ENCODE results near the gene PACS2.

PACS2 gene

DNA sequence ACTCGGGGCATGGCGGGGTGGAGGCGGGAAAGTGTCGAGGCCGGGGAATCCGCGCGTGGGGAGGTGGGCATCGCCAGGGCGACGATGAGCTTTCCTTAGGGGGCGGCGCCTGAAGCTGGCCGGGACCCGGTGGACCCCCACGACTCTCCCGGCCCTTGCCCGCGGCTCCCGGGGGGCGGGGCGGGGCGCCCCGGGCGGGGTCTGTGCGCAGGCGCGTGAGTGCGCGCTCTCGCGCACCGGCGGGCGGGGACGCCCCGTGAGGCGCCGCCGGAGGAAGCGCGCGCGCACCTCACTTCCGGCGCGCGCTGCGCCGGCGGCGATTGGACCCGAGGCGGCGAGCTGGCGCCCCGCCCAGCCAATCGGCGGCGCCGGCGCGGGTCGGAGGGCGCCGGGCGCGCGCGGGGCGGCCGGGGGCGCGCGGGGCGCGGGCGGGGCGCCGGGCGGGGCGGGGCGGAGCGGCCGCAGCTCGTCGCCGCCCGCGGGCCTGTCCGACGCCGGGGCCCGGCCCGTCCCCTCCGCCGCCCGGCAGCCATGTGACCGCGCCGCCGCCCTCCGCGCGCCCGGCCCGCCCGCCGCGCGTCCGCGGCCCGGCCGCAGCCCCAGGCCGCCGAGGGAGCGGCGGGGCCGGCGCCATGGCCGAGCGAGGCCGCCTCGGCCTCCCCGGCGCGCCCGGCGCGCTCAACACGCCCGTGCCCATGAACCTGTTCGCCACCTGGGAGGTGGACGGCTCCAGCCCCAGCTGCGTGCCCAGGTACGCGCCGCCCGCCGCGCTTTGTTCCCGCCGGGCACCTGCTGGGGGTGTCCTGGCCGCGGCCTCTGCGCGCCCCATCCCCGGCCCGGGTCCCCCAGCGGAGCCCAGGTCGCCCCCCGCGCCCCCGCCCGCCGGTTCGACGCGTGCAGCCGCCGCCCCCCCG, at the start of gene PACS2:
PACS2 (plus strand) TSS at position 462 of the 914 bp plus-strand sequence; CDS start at position 633, 171 bp downstream.
- TF ChIP-seq, protein P1, sequence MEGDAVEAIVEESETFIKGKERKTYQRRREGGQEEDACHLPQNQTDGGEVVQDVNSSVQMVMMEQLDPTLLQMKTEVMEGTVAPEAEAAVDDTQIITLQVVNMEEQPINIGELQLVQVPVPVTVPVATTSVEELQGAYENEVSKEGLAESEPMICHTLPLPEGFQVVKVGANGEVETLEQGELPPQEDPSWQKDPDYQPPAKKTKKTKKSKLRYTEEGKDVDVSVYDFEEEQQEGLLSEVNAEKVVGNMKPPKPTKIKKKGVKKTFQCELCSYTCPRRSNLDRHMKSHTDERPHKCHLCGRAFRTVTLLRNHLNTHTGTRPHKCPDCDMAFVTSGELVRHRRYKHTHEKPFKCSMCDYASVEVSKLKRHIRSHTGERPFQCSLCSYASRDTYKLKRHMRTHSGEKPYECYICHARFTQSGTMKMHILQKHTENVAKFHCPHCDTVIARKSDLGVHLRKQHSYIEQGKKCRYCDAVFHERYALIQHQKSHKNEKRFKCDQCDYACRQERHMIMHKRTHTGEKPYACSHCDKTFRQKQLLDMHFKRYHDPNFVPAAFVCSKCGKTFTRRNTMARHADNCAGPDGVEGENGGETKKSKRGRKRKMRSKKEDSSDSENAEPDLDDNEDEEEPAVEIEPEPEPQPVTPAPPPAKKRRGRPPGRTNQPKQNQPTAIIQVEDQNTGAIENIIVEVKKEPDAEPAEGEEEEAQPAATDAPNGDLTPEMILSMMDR (IDR thresholded peaks at IDR 0.05; ENCODE audit: low read depth, low read length) = no peak
- peak; percentile 76 to 91 for DNase-seq (ENCODE audit: low read depth in 2 of 2)
- peak within 1 kb of the TSS; percentile 60 to 79 for H3K4me3 ChIP-seq (replicated peaks in 1 of 2; ENCODE audit: low read depth in 2 of 2, low read length in 2 of 2)

DNA sequence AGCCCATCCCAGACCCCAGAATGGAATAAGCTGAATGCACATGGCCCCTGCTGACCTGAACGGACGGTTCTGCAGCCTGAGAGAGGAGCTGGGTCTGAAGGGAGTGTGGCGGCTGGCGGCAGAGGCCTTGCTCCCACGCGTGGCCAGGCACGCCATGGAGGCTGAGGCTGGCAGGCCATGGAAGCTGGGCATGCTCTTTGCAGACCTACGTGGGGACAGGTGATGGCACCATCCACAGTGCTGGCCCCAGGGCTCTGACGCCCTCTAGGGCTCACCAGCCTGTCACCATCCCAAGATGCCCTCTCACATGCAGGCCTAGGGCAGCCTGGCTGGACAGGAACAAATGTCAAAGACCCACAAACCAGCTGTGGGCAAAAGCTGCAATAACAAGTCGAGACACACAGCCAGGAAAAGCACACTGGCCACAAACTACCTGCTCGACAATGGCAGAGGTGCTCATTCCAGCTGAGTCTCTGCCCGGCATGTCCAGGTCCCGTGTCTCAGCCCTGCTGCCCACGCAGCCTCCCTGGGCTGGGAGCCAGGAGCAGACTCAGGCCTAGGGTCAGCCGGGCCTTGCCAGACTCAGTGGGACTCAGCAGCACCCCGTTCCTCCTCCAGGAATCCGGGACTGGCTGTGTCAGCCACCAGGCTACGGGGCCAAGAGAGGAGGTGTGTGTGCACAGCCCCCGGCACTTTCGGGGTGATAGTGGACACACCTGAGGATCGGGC, 46.6 kb upstream of the PACS2 start:
- no peak for DNase-seq (ENCODE audit: low read depth in 2 of 2)
- H3K4me3 ChIP-seq (replicated peaks in 1 of 2; ENCODE audit: low read depth in 2 of 2, low read length in 2 of 2) = no peak overlapping the region
- TF ChIP-seq, protein P1 (IDR thresholded peaks at IDR 0.05; ENCODE audit: low read depth, low read length) = no peak

DNA sequence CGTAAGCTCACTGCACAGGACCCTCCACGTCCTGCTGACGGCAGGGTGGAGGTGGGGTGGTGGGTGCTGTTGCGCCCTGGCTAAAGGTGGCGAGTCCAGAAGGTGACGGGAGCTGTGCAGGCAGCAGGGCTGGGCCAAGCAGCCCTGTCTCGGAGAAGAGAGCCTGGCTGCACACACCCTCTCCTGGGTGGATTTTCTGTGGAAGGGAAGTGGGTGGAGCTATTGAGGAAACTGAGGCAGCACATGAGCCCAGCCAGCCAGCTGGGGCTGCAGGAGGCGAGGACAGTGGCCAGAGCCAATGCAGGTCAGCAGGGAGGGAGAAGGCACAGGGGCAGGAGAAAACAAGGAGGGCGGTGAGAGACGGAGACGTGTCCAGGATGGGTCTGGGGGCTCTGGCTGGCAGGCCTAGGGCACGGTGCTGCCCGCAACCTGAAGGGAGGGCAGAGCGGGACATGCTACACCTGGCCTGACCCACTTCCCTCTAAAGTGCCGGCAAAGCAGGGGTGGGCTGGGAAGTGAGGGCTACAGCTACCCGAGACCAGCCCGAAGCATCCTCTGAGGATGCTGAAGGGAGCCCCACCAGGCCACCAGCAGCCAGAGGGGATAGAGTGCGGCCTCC, 45.7 kb upstream of the PACS2 start:
- TF ChIP-seq, protein P1 (IDR thresholded peaks at IDR 0.05; ENCODE audit: low read depth, low read length) = no peak
- DNase-seq (ENCODE audit: low read depth in 2 of 2) = no peak
- H3K4me3 ChIP-seq (replicated peaks in 1 of 2; ENCODE audit: low read depth in 2 of 2, low read length in 2 of 2) = no peak overlapping the region

DNA sequence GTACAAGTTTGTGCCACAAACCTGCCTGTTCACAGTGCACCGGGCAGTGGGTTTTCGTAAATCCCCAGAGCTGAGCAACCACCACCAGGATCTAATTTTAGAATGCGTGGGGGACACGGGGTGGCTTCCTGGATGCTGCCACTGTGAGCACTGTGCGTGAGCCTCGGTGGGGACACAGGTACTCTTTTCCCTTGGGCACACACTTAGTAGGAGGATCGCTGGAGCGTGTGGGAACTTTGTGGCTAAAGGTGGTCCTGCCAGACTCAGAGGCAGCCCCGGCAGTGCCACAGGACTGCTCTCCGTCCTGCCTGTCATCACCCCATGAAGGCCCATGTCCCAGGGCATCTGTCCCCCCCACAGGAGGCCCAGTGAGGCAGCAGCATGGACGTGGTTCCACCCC, 45.1 kb upstream of the PACS2 start:
- H3K4me3 ChIP-seq (replicated peaks in 1 of 2; ENCODE audit: low read depth in 2 of 2, low read length in 2 of 2) = no peak overlapping the region
- no peak for DNase-seq (ENCODE audit: low read depth in 2 of 2)
- TF ChIP-seq, protein P1 (IDR thresholded peaks at IDR 0.05; ENCODE audit: low read depth, low read length) = no peak

DNA sequence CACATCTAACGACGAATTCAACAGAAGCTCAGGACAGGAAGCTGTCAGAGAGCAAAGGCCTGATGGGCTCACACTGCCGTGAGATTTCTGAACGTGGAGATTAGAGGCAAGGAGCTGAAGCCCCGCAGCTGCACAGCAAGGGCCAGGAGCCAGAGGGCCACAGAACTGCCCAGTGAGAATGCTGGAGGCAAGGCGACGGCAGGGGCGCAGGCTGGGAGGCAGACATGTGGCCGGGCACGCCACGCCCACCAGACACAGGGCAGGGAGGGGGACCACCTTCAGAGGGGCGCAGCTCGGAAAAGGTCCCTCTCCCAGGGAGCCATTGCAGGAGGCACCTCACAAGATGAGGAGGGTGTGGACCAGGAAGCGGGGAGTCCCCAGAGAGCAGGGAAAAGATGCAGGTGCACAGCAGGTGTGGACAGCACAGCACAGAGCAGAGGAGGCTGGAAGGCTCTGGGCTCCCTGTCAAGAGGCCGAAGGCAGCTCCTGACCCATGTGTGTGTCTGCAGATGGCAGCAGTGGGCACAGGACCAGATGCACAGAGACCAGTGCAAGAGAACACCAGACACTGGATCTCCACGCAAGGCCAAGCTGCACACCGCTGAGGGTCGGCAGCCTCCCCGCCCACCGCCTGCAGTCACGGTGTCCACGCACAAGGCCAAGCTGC, 43.2 kb upstream of the PACS2 start:
- no peak overlapping the region for H3K4me3 ChIP-seq (replicated peaks in 1 of 2; ENCODE audit: low read depth in 2 of 2, low read length in 2 of 2)
- DNase-seq (ENCODE audit: low read depth in 2 of 2) = no peak
- TF ChIP-seq, protein P1 (IDR thresholded peaks at IDR 0.05; ENCODE audit: low read depth, low read length) = no peak

DNA sequence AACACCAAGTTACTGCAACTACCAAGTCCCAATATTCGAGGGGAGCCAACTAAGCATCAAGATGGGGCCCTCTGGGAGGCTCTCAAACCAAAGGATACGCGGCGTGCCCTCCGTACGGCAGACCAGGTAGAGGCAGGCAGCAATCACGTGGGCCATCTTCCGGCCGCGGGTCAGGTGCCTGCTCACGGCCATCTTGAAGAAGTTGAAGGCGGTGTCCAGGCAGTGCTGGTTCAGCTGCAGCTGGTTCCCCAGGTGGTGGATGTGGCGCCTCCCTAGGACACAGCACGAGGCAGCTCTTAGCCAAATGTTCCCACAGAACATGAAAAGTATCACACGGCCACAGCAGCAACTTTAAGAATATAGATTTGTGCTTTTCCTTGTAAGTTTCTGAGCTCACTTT, 41.9 kb upstream of the PACS2 start:
- no peak overlapping the region for H3K4me3 ChIP-seq (replicated peaks in 1 of 2; ENCODE audit: low read depth in 2 of 2, low read length in 2 of 2)
- TF ChIP-seq, protein P1 (IDR thresholded peaks at IDR 0.05; ENCODE audit: low read depth, low read length) = no peak
- DNase-seq (ENCODE audit: low read depth in 2 of 2) = no peak
